GM21367 (cell line): Measurements from ENCODE around the gene RNF149.
"Not testable (repeated sequence)": the region's sequence is repeated elsewhere in the genome, so short reads cannot be mapped to it uniquely, and the experiment has no call there.

ENCODE experiments used
- ATAC-seq: cut with Tn5 transposase; IDR thresholded peaks from one replicate; pipeline ENCODE4 v1.9.1; 2021; ENCODE audit not compliant: unreplicated experiment

RNF149 gene

DNA sequence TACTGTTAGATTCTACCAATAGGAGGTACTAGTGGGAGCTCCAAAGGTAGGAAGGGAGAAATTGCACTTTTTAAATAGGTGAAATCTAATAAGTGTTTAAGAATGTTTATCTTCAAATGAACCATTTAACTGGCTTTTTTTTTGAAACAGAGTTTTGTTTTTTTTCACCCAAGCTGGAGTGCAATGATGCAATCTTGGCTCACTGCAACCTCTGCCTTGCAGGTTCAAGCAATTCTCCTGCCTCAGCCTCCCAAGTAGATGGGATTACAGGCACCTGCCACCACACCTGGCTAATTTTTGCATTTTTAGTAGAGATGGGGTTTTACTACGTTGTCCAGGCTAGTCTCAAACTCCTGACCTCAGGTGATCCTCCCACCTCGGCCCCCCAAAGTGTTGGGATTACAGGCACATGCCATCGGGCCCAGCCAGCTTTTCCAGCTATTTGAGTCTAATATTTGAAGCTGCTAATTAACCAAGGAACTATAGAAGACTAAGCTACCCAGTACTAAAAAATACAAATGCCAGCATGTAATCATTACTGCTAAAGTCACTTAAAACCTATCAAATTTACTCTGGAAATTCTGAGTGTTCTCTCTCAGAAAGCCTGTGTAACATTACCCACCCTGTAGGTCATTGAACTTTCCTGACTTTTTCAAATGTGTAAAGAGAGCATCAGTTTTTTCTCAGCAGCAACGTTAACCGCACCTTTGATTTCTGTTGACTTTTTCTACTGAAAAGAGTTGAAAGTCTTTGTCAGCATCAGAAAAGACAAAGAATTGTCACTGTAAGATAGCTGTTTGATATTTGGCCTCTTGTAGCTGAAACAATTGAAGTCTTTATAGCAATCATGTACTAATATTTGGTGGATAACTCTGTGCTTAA lies 24.6 kb upstream of the RNF149 start:
- no peak for ATAC-seq

GRCh38 chr2:101331202-101331601 lies 22.7 kb upstream of the RNF149 start:
- ATAC-seq, result no peak

GRCh38 chr2:101330253-101330933 lies 21.9 kb upstream of the RNF149 start:
- no peak for ATAC-seq

DNA sequence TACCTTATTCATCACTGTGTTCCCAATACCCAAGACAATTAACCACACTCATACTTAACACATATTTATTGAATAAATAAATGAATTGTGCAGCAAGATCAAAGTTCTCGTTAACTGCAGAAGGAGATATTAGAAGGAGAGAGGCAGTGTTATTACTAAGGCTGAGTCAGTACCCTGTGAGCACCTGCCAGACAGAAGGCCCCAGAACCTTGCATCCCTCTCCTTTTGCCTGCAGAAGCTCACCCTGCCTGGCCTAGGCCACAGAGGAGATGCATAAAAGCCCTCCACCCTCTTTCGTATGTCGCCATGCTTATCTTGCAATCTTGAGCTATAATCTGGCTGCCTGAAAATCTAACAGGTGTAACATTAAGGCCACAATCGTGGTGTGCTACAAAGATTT lies 20.5 kb upstream of the RNF149 start:
- no peak for ATAC-seq

DNA sequence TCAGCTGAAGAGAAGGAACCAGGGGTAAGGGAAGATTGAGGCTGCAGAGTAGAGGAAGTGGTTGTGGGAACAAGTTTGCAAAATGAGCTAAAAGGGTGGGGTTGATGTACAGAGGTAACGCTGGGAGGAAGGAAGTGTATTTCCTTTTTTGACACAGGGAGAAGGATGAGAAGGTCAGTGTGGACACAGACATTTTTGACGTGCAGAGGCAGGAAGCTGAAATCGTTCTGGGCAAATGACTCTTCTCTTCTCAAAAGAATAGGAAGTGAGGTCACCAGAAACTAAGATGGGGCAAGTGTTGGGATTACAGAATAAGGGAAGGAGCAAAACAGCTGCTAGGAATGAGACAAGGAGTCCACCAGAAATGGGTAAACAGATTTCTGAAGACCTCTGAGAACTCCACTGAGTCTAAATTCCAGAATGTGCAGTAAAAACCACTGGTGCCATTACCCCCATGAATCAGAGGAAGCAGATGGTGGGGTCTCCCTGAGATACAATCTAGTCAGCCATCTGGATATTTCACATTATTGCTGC lies 20.0 kb upstream of the RNF149 start:
- ATAC-seq, result peak; percentile 42

DNA sequence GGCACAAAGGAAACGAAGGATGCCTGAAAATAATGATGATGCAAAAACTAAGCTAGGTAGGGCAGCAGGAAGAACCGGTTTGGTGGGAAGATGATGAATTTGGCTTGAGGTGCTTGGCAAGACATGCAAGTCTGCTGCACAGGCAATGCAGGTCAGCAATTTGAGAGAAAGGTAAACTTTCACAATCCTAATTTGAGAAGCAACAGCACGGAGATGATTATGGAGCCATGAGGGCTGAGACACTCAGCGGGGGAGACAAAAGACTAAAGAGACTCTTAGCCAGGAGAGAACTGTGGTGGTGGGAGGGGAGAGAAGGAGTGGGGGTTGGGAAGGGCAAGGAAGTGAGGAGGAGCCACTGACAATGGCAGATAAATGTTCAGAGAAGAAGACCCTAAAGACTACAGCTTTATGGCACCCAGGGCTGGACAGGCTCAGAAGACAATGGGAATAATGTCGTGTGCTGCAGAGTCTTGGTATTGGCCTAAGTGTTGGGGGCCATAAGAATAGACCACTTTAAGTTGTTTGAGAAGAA lies 19.4 kb upstream of the RNF149 start:
- no peak for ATAC-seq

DNA sequence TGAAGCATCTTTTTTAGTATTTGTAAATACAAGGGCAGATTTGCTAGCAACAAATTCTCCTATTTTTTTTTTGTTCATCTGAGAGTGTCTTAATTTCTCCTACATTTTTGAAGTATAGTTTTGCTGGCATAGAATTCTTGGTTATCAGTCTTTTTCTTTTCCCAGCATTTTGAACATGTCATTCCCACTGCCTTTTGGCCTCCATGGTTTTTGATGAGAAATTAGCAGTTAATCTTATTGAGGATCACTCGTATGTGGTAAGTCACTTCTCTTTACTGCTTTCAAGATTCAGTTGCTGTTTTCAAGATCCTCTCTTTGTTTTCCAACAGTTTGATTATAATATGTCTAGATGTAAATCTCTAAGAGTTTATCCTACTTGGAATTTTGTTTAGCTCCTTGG lies 16.9 kb upstream of the RNF149 start:
- no peak for ATAC-seq

GRCh38 chr2:101316568-101316967 lies 8.1 kb upstream of the RNF149 start:
- not testable (repeated sequence) for ATAC-seq

- ATAC-seq, result no peak
These were observed 3.2 kb upstream of the RNF149 start for GRCh38 chr2:101311696-101312017.

DNA sequence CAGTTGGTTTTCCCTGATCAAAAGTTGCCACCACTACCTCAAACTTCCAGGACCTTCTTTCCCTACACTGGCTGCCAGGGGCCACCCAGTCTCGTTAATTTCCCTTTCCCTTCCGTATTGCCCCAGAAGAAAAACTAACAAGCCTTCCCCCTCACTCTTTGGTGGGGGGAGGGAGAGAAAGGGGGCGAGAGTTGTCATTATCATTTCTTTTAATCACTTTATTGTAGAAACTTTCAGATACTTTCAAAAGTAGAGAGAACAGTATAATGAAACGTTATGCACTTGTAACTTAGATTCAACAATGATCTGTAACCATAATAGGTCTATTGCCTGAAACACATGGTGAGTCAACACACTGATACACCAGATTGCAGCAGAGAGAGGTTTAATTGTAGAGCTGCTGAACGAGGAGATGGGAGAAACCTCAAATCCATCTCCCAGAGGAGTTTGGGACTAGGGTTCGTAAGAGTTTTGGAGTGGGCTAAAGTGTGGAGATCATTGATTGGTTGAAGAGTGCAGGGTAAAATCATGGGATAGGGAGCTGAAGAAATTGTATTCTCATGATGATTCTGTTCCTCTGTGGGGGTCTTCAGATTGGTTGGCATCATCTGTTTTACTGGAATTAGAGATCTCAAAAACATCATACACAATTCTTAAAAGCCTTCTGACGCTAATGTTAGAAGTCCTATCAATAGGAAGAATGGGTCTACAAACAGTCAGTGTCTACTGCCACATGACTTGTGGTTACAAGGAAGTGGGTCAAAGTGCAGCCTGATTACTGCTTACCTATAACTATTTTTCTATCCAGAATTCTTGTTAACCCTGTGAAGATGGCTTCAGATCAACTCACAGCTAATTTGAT lies 2.6 kb upstream of the RNF149 start:
- ATAC-seq, result no peak

GRCh38 chr2:101310090-101310833 lies 1.8 kb upstream of the RNF149 start:
- ATAC-seq, result no peak

DNA sequence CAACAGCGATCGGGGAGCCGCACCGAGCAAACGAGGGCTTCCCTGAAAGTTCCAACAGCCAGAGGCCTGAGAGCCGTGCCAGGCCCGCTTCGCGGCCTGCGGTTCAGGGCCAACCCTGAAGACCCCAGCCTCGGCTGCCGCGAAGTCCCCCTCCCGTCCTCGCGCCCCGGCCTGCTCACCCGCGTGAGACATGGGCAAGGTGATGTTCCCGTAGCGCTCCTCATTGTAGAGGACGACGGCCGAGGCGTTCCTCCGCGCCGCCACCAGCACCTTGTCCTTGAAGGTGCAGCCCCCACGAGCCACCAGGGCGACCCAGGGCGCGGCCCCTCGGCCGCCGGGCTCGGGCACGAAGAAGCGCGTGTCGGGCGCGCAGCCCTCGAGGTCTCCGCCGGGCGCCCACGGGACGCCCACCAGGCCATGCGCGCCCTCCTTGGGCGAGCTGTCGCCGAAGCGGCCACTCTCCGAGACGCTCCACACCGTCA lies 510 bp downstream of the RNF149 start:
- ATAC-seq, result no peak

GRCh38 chr2:101307503-101307902 lies 998 bp downstream of the RNF149 start:
- ATAC-seq, result no peak

- ATAC-seq, result peak; percentile 6
These were observed 2.1 kb downstream of the RNF149 start for GRCh38 chr2:101306410-101306809.

DNA sequence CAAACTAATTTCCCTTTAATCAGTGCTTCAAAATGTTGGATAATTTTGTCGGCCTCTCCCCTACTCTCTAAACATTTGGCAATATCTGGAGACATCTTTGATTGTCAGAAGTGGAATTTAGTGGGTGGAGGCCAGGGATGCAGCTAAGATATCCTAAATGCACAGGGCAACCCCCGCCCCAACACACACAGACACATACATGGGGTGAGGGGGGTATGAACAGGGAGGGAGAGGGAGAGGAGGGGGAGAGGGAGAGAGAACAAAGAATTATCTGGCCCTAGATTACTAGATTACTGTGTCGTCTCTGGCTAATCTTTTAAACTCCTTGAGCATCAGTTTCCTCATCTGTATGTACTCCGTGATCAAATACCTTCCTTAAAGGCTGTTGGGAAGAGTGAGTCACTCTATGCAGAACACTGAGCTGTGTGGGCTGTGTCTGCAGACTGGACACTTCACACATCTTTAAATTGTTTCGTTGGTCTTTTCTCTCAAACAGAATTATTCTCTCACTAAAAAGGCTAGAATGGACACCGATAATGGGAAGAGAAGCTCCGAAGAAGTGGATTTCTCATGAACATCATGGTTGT lies 2.9 kb downstream of the RNF149 start:
- no peak for ATAC-seq

DNA sequence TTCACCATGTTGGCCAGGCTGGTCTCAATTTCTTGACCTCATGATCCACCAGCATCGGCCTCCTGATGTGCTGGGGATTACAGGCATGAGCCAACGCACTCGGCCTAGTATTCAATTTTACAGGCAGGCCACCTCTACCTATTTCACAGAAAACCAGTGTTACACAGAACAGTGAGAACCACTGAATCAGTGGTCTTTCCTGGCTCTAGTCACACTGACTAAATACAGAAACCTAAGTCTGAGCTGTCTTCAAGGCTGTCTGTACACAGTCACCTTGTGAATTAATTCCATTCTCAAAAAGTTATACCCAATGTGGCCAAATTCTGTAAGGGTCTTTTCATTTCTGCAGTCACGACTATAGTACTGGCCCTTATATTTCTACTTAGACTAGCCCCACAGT lies 3.5 kb downstream of the RNF149 start:
- ATAC-seq, result no peak

DNA sequence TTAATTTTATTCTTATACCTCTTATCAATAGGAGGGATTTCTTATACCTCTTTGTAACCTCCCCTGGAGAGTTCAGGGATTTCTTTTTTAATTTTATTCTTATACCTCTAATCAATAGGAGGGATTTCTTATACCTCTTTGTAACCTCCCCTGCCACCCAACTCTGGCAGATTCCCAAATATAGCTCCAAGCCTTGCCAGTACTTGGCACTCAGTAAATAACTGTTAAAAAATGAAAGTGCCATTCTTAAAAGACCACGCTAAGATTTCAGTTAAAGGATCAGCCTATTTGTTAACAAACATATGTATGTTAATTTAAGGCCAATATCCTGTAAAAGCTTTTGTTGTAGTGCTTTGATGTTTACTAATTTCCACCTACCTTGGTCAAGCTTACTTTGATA lies 4.8 kb downstream of the RNF149 start:
- no peak for ATAC-seq

- no peak for ATAC-seq
These were observed 6.5 kb downstream of the RNF149 start for GRCh38 chr2:101302016-101302415.

GRCh38 chr2:101300836-101301235 lies 7.7 kb downstream of the RNF149 start:
- no peak for ATAC-seq

- no peak for ATAC-seq
These were observed 8.3 kb downstream of the RNF149 start for GRCh38 chr2:101300164-101300563.
